Ascending aorta (tissue), 2 donors: Measurements from ENCODE around the gene SPATA1. TPM values are rescaled to one million over a fixed set of nuclear protein-coding genes. Genes with fewer than 3 reads are reported as not detected.

Experiments used
- DNase-seq, 2 donors: peaks; one replicate each; pipeline ENCODE4 v3.0.0-alpha.2; 2019; ENCODE audit warnings: low spot score in 2 of 2
- H3K27ac ChIP-seq, 2 donors: fragments of 200-600 bp; sonication (generic); one replicate each; pipeline ENCODE4 v1.5.1; 2016 to 2017; ENCODE audit warnings: mild to moderate bottlenecking in 1 of 2
- H3K27me3 ChIP-seq: fragments of 200-600 bp; sonication (generic); one replicate; pipeline ENCODE4 v1.5.1; 2017
- H3K36me3 ChIP-seq, 2 donors: fragments of 200-600 bp; sonication (generic); one replicate each; pipeline ENCODE4 v1.5.1; 2016
- H3K4me1 ChIP-seq, 2 donors: fragments of 200-600 bp; sonication (generic); one replicate each; pipeline ENCODE4 v1.5.1; 2016 to 2017; ENCODE audit warnings: mild to moderate bottlenecking in 1 of 2
- H3K4me3 ChIP-seq, 2 donors: fragments of 200-600 bp; sonication (generic); one replicate each; pipeline ENCODE4 v1.5.1; 2016 to 2017; ENCODE audit warnings: mild to moderate bottlenecking in 1 of 2
- H3K9me3 ChIP-seq, 2 donors: fragments of 200-600 bp; sonication (generic); one replicate each; pipeline ENCODE4 v1.5.1; 2016
- CTCF ChIP-seq, 3 experiments: fragments of 200-600 bp in 2 of 3; fragments of 450-650 bp in 1 of 3; sonication (generic) in 2 of 3; IDR thresholded peaks; one replicate each; pipeline ENCODE4 v1.5.1; 2016 to 2019; ENCODE audit warnings: antibody characterized with exemption in 3 of 3, mild to moderate bottlenecking in 1 of 3, moderate library complexity in 1 of 3
- intact Hi-C: fragments of 100-400 bp; cut with DNase I; formaldehyde crosslinking; loops from one replicate; pipeline ENCODE4 v1.15.1; 2023
- total RNA-seq: library from RNA; depleted of rRNA; stranded (reverse); fragments of >200 nt; gene quantifications from one replicate; pipeline ENCODE4 v1.1.0, GENCODE V29; 2016

The SPATA1 gene
- total RNA-seq, 1 donor from 2014 or later: not detected

GRCh38 chr1:84479998-84480397 lies 26.2 kb upstream of the SPATA1 start:
- Histone ChIP-seq H3K36me3 (peaks cover 0 to 17% of the 10 kb centered on the region in 2 donors), H3K4me1 (peaks cover 0 to 10% of the 10 kb centered on the region in 2 donors), H3K27me3 (no peaks in the 10 kb centered on the region), H3K27ac (peak overlapping the region; percentile 82 to 87), H3K9me3 (no peaks in the 10 kb centered on the region), H3K4me3 (peak overlapping the region; percentile 80 to 81)
- TF ChIP-seq CTCF (IDR thresholded peaks at IDR 0.05): no peak
- intact Hi-C loops: loop anchor here (1.0 kb wide), 1 partner anchor 25 kb away; no protein-coding TSS in a partner anchor
- no peak for DNase-seq

- TF ChIP-seq CTCF (IDR thresholded peaks at IDR 0.05): no peak
These were observed 25.5 kb upstream of the SPATA1 start for GRCh38 chr1:84480650-84481049.

GRCh38 chr1:84481317-84481716 lies 24.9 kb upstream of the SPATA1 start:
- H3K27ac ChIP-seq: no peak overlapping the region
- TF ChIP-seq CTCF (IDR thresholded peaks at IDR 0.05): no peak
- intact Hi-C loops: no loop called here

More at GRCh38 chr1:84480650-84481049, 25.5 kb upstream of the SPATA1 start:
- DNase-seq: no peak
- intact Hi-C loops: no loop called here
- no peaks in the 10 kb centered on the region for H3K27me3 ChIP-seq
- peaks cover 0 to 23% of the 10 kb centered on the region in 2 donors for H3K36me3 ChIP-seq
- peak overlapping the region in 1 of 2 donors; percentile 81 for H3K4me3 ChIP-seq
- no peaks in the 10 kb centered on the region for H3K9me3 ChIP-seq
- H3K4me1 ChIP-seq: peaks cover 0 to 10% of the 10 kb centered on the region in 2 donors
- H3K27ac ChIP-seq: no peak overlapping the region

GRCh38 chr1:84488107-84488506 lies 18.1 kb upstream of the SPATA1 start:
- peaks cover 28 to 63% of the 10 kb centered on the region in 2 donors for H3K36me3 ChIP-seq
- no peak overlapping the region for H3K4me3 ChIP-seq
- intact Hi-C loops: no loop called here
- no peaks in the 10 kb centered on the region for H3K9me3 ChIP-seq
- no peak overlapping the region for H3K27ac ChIP-seq
- no peak for DNase-seq
- no peaks in the 10 kb centered on the region for H3K4me1 ChIP-seq
- TF ChIP-seq CTCF (IDR thresholded peaks at IDR 0.05): no peak
- no peaks in the 10 kb centered on the region for H3K27me3 ChIP-seq

More at GRCh38 chr1:84481317-84481716, 24.9 kb upstream of the SPATA1 start:
- Histone ChIP-seq H3K36me3 (peaks cover 0 to 28% of the 10 kb centered on the region in 2 donors), H3K9me3 (no peaks in the 10 kb centered on the region), H3K4me3 (no peak overlapping the region), H3K27me3 (no peaks in the 10 kb centered on the region), H3K4me1 (peaks cover 0 to 10% of the 10 kb centered on the region in 2 donors)
- no peak for DNase-seq

GRCh38 chr1:84489766-84490165 lies 16.4 kb upstream of the SPATA1 start:
- intact Hi-C loops: no loop called here
- no peaks in the 10 kb centered on the region for H3K4me1 ChIP-seq
- no peaks in the 10 kb centered on the region for H3K27me3 ChIP-seq
- no peaks in the 10 kb centered on the region for H3K9me3 ChIP-seq
- DNase-seq: no peak
- no peak overlapping the region for H3K4me3 ChIP-seq
- peaks cover 28 to 56% of the 10 kb centered on the region in 2 donors for H3K36me3 ChIP-seq
- no peak overlapping the region for H3K27ac ChIP-seq
- TF ChIP-seq CTCF (IDR thresholded peaks at IDR 0.05): no peak

- H3K27me3 ChIP-seq: no peaks in the 10 kb centered on the region
- no peaks in the 10 kb centered on the region for H3K9me3 ChIP-seq
- no peak for DNase-seq
- intact Hi-C loops: no loop called here
- peaks cover 45 to 69% of the 10 kb centered on the region in 2 donors for H3K36me3 ChIP-seq
- H3K4me3 ChIP-seq: no peak overlapping the region
- no peak for TF ChIP-seq CTCF (IDR thresholded peaks at IDR 0.05)
- H3K4me1 ChIP-seq: no peaks in the 10 kb centered on the region
- no peak overlapping the region for H3K27ac ChIP-seq
These were observed 13.5 kb upstream of the SPATA1 start for GRCh38 chr1:84492726-84493125.
